Measurements from ENCODE around the gene COMMD3. TPM values are rescaled to one million over a fixed set of nuclear protein-coding genes. Genes with fewer than 3 reads are reported as not detected.
A peak's percentile ranks its signal among the peaks of the same experiment; 100 is the strongest.

Gene COMMD3
- polyA plus RNA-seq = 100 to 1,000 TPM in 1 of 3 donors, 10 to 100 TPM in 2; 80.5 to 112 (median 82.6) TPM

- Mint-ChIP-seq H3K27me3 (ENCODE audit: low read depth in 3 of 3) (peaks cover 12 to 24% (median 21%) of the 10 kb centered on the region in 3 donors), H3K36me3 (peaks cover 0 to 4% (median 0%) of the 10 kb centered on the region in 3 donors), H3K27ac (peak within 1 kb of the TSS; percentile 89 to 98 (median 94)), H3K4me3 (peak within 1 kb of the TSS; percentile 96 to 99 (median 97)), H3K9me3 (peaks cover 0 to 2% (median 0%) of the 10 kb centered on the region in 6 donors), H3K4me1 (peaks cover 27 to 49% of the 10 kb centered on the region in 2 donors)
- peak; percentile 81 to 82 (median 82) for DNase-seq
Measured at GRCh38 chr10:22316286-22317075, at the start of gene COMMD3. Gene COMMD3, plus strand, starts transcription at chr10:22316388. Its CDS starts 30 bp downstream, at chr10:22316418.

- Mint-ChIP-seq H3K27me3 (ENCODE audit: low read depth in 3 of 3) (peaks cover 1 to 14% (median 3%) of the 10 kb centered on the region in 3 donors), H3K4me3 (no peak overlapping the region), H3K36me3 (no peaks in the 10 kb centered on the region), H3K9me3 (no peaks in the 10 kb centered on the region), H3K27ac (no peak overlapping the region), H3K4me1 (no peaks in the 10 kb centered on the region)
- DNase-seq = peak in 1 of 3 donors; percentile 4
Measured at GRCh38 chr10:22268503-22268902, 47.7 kb upstream of the COMMD3 start.

GRCh38 chr10:22271786-22272185, 44.4 kb upstream of the COMMD3 start:
- Mint-ChIP-seq H3K4me1 (no peaks in the 10 kb centered on the region), H3K36me3 (no peaks in the 10 kb centered on the region), H3K4me3 (no peak overlapping the region), H3K9me3 (no peaks in the 10 kb centered on the region), H3K27me3 (ENCODE audit: low read depth in 3 of 3) (peaks cover 0 to 10% (median 1%) of the 10 kb centered on the region in 3 donors), H3K27ac (no peak overlapping the region)
- no peak for DNase-seq

- Mint-ChIP-seq H3K27me3 (ENCODE audit: low read depth in 3 of 3) (peaks cover 0 to 9% (median 9%) of the 10 kb centered on the region in 3 donors), H3K4me3 (peak overlapping the region in 1 of 5 donors; percentile 46), H3K9me3 (no peaks in the 10 kb centered on the region), H3K36me3 (no peaks in the 10 kb centered on the region), H3K4me1 (no peaks in the 10 kb centered on the region), H3K27ac (no peak overlapping the region)
- DNase-seq = no peak
Measured at GRCh38 chr10:22278441-22278782, 37.8 kb upstream of the COMMD3 start.

GRCh38 chr10:22280078-22280477, 36.1 kb upstream of the COMMD3 start:
- H3K27ac Mint-ChIP-seq = no peak overlapping the region
- DNase-seq = no peak
- H3K4me1 Mint-ChIP-seq = no peaks in the 10 kb centered on the region
- H3K9me3 Mint-ChIP-seq = no peaks in the 10 kb centered on the region
- H3K4me3 Mint-ChIP-seq = no peak overlapping the region
- H3K27me3 Mint-ChIP-seq (ENCODE audit: low read depth in 3 of 3) = peaks cover under 1 to 9% (median 9%) of the 10 kb centered on the region in 3 donors
- H3K36me3 Mint-ChIP-seq = no peaks in the 10 kb centered on the region

- no peak for DNase-seq
- Mint-ChIP-seq H3K36me3 (no peaks in the 10 kb centered on the region), H3K4me1 (no peaks in the 10 kb centered on the region), H3K27ac (no peak overlapping the region), H3K9me3 (no peaks in the 10 kb centered on the region), H3K27me3 (ENCODE audit: low read depth in 3 of 3) (peaks cover 4 to 9% (median 4%) of the 10 kb centered on the region in 3 donors), H3K4me3 (no peak overlapping the region)
Measured at GRCh38 chr10:22285130-22285529, 31.1 kb upstream of the COMMD3 start.

GRCh38 chr10:22293747-22294404, 22.3 kb upstream of the COMMD3 start:
- no peaks in the 10 kb centered on the region for H3K4me1 Mint-ChIP-seq
- H3K27ac Mint-ChIP-seq = no peak overlapping the region
- peaks cover 0 to 2% (median 0%) of the 10 kb centered on the region in 6 donors for H3K9me3 Mint-ChIP-seq
- H3K27me3 Mint-ChIP-seq (ENCODE audit: low read depth in 3 of 3) = peaks cover 6 to 12% (median 9%) of the 10 kb centered on the region in 3 donors
- H3K4me3 Mint-ChIP-seq = no peak overlapping the region
- no peaks in the 10 kb centered on the region for H3K36me3 Mint-ChIP-seq
- DNase-seq = no peak

GRCh38 chr10:22294694-22295093, 21.5 kb upstream of the COMMD3 start:
- peaks cover 6 to 12% (median 9%) of the 10 kb centered on the region in 3 donors for H3K27me3 Mint-ChIP-seq (ENCODE audit: low read depth in 3 of 3)
- no peak overlapping the region for H3K4me3 Mint-ChIP-seq
- no peaks in the 10 kb centered on the region for H3K36me3 Mint-ChIP-seq
- DNase-seq = no peak
- peaks cover 0 to 2% (median 0%) of the 10 kb centered on the region in 6 donors for H3K9me3 Mint-ChIP-seq
- H3K27ac Mint-ChIP-seq = no peak overlapping the region
- no peaks in the 10 kb centered on the region for H3K4me1 Mint-ChIP-seq

GRCh38 chr10:22301193-22301592, 15.0 kb upstream of the COMMD3 start:
- no peaks in the 10 kb centered on the region for H3K4me1 Mint-ChIP-seq
- DNase-seq = no peak
- no peaks in the 10 kb centered on the region for H3K36me3 Mint-ChIP-seq
- H3K27ac Mint-ChIP-seq = no peak overlapping the region
- H3K4me3 Mint-ChIP-seq = no peak overlapping the region
- H3K9me3 Mint-ChIP-seq = peaks cover 0 to 2% (median 0%) of the 10 kb centered on the region in 6 donors
- peaks cover 5 to 11% (median 11%) of the 10 kb centered on the region in 3 donors for H3K27me3 Mint-ChIP-seq (ENCODE audit: low read depth in 3 of 3)

GRCh38 chr10:22303461-22303860, 12.7 kb upstream of the COMMD3 start:
- no peak overlapping the region for H3K4me3 Mint-ChIP-seq
- H3K36me3 Mint-ChIP-seq = no peaks in the 10 kb centered on the region
- no peak overlapping the region for H3K27ac Mint-ChIP-seq
- no peak for DNase-seq
- no peaks in the 10 kb centered on the region for H3K4me1 Mint-ChIP-seq
- H3K9me3 Mint-ChIP-seq = peaks cover 0 to 2% (median 0%) of the 10 kb centered on the region in 6 donors
- peaks cover 5 to 11% (median 5%) of the 10 kb centered on the region in 3 donors for H3K27me3 Mint-ChIP-seq (ENCODE audit: low read depth in 3 of 3)

GRCh38 chr10:22305721-22306120, 10.5 kb upstream of the COMMD3 start:
- H3K4me1 Mint-ChIP-seq = no peaks in the 10 kb centered on the region
- H3K4me3 Mint-ChIP-seq = no peak overlapping the region
- no peak overlapping the region for H3K27ac Mint-ChIP-seq
- no peaks in the 10 kb centered on the region for H3K36me3 Mint-ChIP-seq
- no peak for DNase-seq
- H3K9me3 Mint-ChIP-seq = peaks cover 0 to 2% (median 0%) of the 10 kb centered on the region in 6 donors
- H3K27me3 Mint-ChIP-seq (ENCODE audit: low read depth in 3 of 3) = peaks cover 5 to 10% (median 5%) of the 10 kb centered on the region in 3 donors

GRCh38 chr10:22308390-22308789, 7.8 kb upstream of the COMMD3 start:
- peaks cover 5 to 9% (median 5%) of the 10 kb centered on the region in 3 donors for H3K27me3 Mint-ChIP-seq (ENCODE audit: low read depth in 3 of 3)
- DNase-seq = no peak

GRCh38 chr10:22309180-22310000, 6.8 kb upstream of the COMMD3 start:
- Mint-ChIP-seq H3K27me3 (ENCODE audit: low read depth in 3 of 3) (peaks cover 2 to 6% (median 5%) of the 10 kb centered on the region in 3 donors), H3K4me1 (no peaks in the 10 kb centered on the region), H3K4me3 (no peak overlapping the region), H3K9me3 (no peaks in the 10 kb centered on the region), H3K27ac (no peak overlapping the region), H3K36me3 (no peaks in the 10 kb centered on the region)
- DNase-seq = no peak

More at GRCh38 chr10:22308390-22308789, 7.8 kb upstream of the COMMD3 start:
- H3K9me3 Mint-ChIP-seq = peaks cover 0 to 2% (median 0%) of the 10 kb centered on the region in 6 donors
- H3K27ac Mint-ChIP-seq = no peak overlapping the region
- H3K4me3 Mint-ChIP-seq = no peak overlapping the region
- no peaks in the 10 kb centered on the region for H3K4me1 Mint-ChIP-seq
- no peaks in the 10 kb centered on the region for H3K36me3 Mint-ChIP-seq
